Measurements from ENCODE around the gene QRICH2.
A peak's percentile ranks its signal among the peaks of the same experiment; 100 is the strongest.

QRICH2 gene

DNA sequence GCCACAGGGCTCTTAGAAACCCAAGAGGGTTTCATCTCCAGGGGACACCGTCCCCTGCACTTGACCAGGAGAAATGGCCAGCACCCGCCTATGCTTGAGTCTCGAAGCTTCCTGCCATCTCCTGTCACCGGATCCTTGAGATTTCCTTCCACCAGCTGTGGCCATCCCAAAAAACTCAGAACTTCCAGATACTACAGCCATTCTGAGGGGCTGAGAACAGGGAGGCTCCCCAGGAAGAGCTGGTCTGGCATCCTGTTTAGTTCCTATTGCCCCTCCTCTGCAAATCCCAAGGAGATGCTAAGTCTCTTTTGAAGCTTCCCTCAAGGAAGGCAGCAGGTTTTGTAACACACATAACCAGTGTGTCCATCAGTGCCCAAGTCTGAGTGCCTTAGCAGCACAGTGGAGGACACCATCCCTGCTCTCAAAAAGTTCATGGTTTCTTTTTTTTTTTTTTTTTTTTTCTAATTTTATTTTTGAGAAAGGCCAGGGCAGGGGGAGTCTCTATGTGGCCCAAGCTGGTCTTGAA is 41.0 kb downstream of the QRICH2 start:
- Histone ChIP-seq H3K4me2 (ENCODE audit: low read depth, low read length) (peak overlapping the region; percentile 100), H3K9ac (ENCODE audit: low read length) (peak overlapping the region; percentile 97), H3K9me3 (replicated peaks; ENCODE audit: insufficient read depth, low read length) (no peaks in the 10 kb centered on the region), H3K4me1 (ENCODE audit: low read length) (peaks cover 51% of the 10 kb centered on the region), H3F3A (ENCODE audit: insufficient read depth, low read length) (peaks cover 58% of the 10 kb centered on the region), H4K20me1 (ENCODE audit: insufficient read depth, low read length) (no peaks in the 10 kb centered on the region), H3K27ac (ENCODE audit: low read length) (peak overlapping the region; percentile 57; the same call in 1 of the 2 replicates), H3K27me3 (replicated peaks; ENCODE audit: insufficient read depth, low read length) (no peaks in the 10 kb centered on the region), H3K9me2 (replicated peaks; ENCODE audit: insufficient read depth, low read length) (no peaks in the 10 kb centered on the region), H3K79me2 (ENCODE audit: low read length) (peaks cover 46% of the 10 kb centered on the region), H3K4me3 (ENCODE audit: low read length) (peak overlapping the region; percentile 89), H3K36me3 (replicated peaks; ENCODE audit: insufficient read depth, low read length) (0 out of 2 replicates have a peak, but pooled peaks cover 6% of the 10 kb centered on the region), H2AFZ (ENCODE audit: low read length) (no peak overlapping the region)
- TF ChIP-seq EZH2 (optimal IDR thresholded peaks at IDR 0.05; ENCODE audit: low read depth, low read length), result no peak
- no peak for TF ChIP-seq CTCF (IDR thresholded peaks at IDR 0.05; ENCODE audit: low read length)
- no peak for TF ChIP-seq EZH2phosphoT487 (IDR thresholded peaks at IDR 0.05; ENCODE audit: low read length)
- DNase-seq, result no peak

GRCh38 chr17:76266244-76266938 is 41.7 kb downstream of the QRICH2 start:
- DNase-seq, result no peak
- Histone ChIP-seq H3K27ac (ENCODE audit: low read length) (peak overlapping the region; percentile 57; the same call in 1 of the 2 replicates), H3K27me3 (replicated peaks; ENCODE audit: insufficient read depth, low read length) (no peaks in the 10 kb centered on the region), H4K20me1 (ENCODE audit: insufficient read depth, low read length) (no peaks in the 10 kb centered on the region), H3K9ac (ENCODE audit: low read length) (peak overlapping the region; percentile 97), H3K9me2 (replicated peaks; ENCODE audit: insufficient read depth, low read length) (no peaks in the 10 kb centered on the region), H3K79me2 (ENCODE audit: low read length) (peaks cover 46% of the 10 kb centered on the region), H3K4me1 (ENCODE audit: low read length) (peaks cover 54% of the 10 kb centered on the region), H3K4me2 (ENCODE audit: low read depth, low read length) (peak overlapping the region; percentile 100), H3K36me3 (replicated peaks; ENCODE audit: insufficient read depth, low read length) (0 out of 2 replicates have a peak, but pooled peaks cover 6% of the 10 kb centered on the region), H3F3A (ENCODE audit: insufficient read depth, low read length) (peaks cover 51% of the 10 kb centered on the region), H3K9me3 (replicated peaks; ENCODE audit: insufficient read depth, low read length) (no peaks in the 10 kb centered on the region), H2AFZ (ENCODE audit: low read length) (no peak overlapping the region), H3K4me3 (ENCODE audit: low read length) (peak overlapping the region; percentile 89)
- TF ChIP-seq EZH2 (optimal IDR thresholded peaks at IDR 0.05; ENCODE audit: low read depth, low read length) (no peak), CTCF (IDR thresholded peaks at IDR 0.05; ENCODE audit: low read length) (no peak), EZH2phosphoT487 (IDR thresholded peaks at IDR 0.05; ENCODE audit: low read length) (no peak)

DNA sequence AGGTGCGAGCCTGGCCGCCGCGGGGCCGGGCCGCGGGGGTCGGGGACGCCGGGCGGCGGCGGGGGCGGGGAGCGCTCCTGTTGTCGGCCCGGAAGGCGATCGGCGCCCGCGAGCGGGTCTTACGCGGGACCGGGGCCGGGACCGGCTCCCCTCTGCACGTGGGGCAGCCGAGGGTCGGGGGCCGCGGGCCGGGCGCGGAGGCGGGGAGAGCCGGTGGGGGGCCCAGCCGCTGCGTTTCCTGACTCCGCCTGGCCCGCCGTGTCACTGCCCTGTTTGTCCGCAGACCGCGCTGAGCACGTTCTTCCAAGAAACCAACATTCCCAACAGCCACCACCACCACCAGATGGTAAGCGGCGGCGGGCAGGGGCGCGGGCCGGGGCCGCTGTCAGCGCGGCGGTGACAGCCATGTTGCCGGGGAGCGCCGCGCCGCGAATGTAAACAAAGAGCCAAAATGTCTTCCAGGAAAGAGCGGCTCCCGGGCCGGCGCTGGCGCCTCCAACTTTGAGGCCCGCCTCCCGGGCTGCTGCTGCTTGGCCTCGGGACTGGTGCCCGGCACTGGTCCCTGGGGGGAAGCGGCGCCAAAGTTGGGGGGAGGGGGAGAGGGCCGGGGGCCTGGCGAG is 42.3 kb downstream of the QRICH2 start:
- H3F3A ChIP-seq (ENCODE audit: insufficient read depth, low read length), result peaks cover 45% of the 10 kb centered on the region
- H2AFZ ChIP-seq (ENCODE audit: low read length), result no peak overlapping the region

More for the DNA sequence above, 42.3 kb downstream of the QRICH2 start:
- H3K9ac ChIP-seq (ENCODE audit: low read length), result peak overlapping the region; percentile 97
- H3K9me3 ChIP-seq (replicated peaks; ENCODE audit: insufficient read depth, low read length), result no peaks in the 10 kb centered on the region
- H3K4me3 ChIP-seq (ENCODE audit: low read length), result peak overlapping the region; percentile 89
- TF ChIP-seq EZH2phosphoT487 (IDR thresholded peaks at IDR 0.05; ENCODE audit: low read length) (no peak), EZH2 (optimal IDR thresholded peaks at IDR 0.05; ENCODE audit: low read depth, low read length) (no peak), CTCF (IDR thresholded peaks at IDR 0.05; ENCODE audit: low read length) (no peak)
- H3K4me2 ChIP-seq (ENCODE audit: low read depth, low read length), result peak overlapping the region; percentile 100; the same call in 1 of the 2 replicates
- no peaks in the 10 kb centered on the region for H4K20me1 ChIP-seq (ENCODE audit: insufficient read depth, low read length)
- no peaks in the 10 kb centered on the region for H3K9me2 ChIP-seq (replicated peaks; ENCODE audit: insufficient read depth, low read length)
- H3K4me1 ChIP-seq (ENCODE audit: low read length), result peaks cover 54% of the 10 kb centered on the region
- peak overlapping the region; percentile 57 for H3K27ac ChIP-seq (ENCODE audit: low read length)
- no peak for DNase-seq
- no peaks in the 10 kb centered on the region for H3K27me3 ChIP-seq (replicated peaks; ENCODE audit: insufficient read depth, low read length)
- H3K36me3 ChIP-seq (replicated peaks; ENCODE audit: insufficient read depth, low read length), result 0 out of 2 replicates have a peak, but pooled peaks cover 6% of the 10 kb centered on the region
- peaks cover 46% of the 10 kb centered on the region for H3K79me2 ChIP-seq (ENCODE audit: low read length)

Measured in MM.1S (cell line).